ENCODE results near the gene RAPGEF4.
A peak's percentile ranks its signal among the peaks of the same experiment; 100 is the strongest.
"Not testable (repeated sequence)": the region's sequence is repeated elsewhere in the genome, so short reads cannot be mapped to it uniquely, and the experiment has no call there.

The RAPGEF4 gene

DNA sequence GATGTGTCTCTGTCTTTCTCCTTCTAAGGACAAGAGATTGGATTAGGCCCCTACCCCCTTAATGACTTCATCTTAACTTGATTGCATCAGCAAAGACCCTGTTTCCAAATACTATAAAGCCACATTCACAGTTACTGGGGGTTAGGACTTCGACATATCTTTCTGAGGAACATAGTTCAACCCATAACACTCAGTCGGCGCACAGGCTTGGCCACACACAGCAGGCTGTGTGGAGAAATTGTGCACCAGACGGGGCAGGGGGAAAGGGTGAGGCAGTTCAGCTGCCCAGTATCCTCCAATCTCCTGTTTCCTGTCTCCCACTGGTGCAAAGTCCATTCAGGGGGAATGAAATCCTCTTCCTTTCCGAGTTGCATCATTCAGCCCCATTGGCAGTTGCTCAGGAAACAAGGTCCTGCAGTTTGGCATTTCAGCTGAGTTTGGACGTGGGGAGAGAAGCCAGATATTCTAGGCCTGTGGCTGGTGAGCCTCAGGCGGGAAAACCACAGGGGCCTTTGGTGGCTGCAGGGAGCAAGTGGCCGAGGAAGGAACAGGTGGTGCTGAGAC lies 9.4 kb upstream of the RAPGEF4 start:
- DNase-seq (ENCODE audit: low read depth in 2 of 2), result no peak

DNA sequence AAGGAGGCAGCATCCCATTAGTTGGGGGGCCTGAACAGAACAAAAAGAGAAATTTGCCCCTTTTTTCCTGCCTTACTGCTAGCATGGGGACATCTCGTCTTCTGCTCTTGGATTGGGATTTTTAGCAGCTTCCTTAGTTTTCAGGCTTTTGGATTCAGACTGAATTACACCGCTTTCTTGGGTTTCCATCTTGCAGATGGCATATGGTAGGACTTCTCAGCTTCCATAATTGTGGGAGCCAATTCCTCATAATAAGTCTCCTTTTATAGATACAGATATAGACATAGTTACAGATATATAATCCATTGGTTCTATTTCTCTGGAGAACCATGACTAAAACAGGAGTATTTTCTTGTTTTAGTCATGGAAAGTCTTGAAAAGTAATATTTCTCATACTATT lies 5.2 kb upstream of the RAPGEF4 start:
- DNase-seq (ENCODE audit: low read depth in 2 of 2), result no peak

DNA sequence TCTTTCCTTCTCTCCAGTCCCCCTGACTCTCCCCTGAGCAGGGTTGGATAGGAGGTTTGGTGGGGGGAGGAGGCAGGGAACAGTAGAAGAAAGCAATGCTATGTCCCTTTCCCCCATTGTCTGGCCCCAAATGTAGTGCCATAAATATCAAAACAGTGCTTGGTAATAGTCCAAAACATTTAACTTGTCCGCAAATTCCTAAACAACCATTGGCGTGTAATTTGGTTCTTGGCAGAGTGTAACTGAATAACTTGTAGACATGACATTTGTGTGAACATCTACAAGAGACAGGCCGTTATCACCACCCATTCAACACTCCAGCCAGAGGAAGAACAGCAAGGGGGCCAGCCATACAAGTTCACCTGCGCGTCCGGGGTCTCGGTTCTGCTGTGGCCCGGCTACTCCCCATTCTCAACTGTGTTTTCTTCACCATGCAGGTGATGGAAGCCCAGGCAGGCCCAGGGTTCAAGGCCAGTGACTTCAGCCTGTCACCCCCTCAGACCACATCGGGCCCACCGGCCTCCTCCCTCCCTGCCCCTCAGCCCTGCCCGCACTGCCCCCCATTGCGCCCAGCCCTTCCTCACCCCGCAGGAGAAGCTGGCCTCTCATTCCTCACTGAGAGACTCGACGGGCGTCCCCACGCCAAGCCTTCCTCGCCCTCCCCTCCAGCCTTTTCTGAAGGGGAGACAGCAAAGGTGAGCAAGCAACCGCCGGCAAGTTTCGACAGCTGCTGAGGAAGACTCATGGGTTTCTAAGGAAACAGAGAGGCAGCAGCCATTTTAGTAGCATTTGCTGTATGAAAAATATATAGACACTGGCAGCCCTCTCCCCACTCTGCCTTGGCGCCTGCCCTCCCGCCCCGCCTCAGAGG lies 699 bp upstream of the RAPGEF4 start:
- peak in 1 of 2 donors; percentile 20 for DNase-seq (ENCODE audit: low read depth in 2 of 2)

DNA sequence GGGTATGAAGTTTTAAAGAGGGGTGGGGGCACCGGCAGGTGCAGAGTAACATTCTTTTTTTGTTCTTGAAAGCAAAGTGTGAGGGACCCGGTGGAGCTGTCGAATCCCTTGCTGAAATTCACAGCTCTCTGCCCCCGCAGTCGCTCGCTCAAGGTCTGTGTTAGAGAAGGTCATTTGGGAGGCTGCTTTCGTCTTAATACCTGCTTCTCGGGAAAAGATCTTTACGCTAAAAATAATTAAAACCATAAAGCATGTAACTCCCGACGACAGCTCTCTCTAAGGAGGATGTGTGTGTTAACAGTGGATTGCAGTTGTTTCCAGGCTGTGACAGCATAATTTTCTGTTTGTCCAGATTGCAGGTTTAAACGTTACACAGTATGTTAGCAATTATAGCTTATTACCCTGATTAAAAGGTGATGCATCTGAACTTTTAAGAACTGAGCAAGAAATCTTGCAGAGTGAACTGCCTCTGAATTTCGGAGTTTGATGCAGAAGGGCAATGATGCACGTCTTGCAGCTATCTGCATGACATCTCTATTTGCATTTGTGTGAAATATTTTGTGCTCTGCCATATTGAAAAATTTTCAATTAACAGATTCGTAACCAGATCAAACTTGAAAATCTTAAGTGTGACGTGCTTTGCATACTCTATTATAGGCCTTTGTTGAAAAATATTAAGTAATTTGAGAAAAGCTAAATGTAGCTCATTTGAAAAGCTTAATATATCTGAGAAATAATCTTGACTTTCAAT lies 954 bp downstream of the RAPGEF4 start:
- no peak for DNase-seq (ENCODE audit: low read depth in 2 of 2)

- no peak for DNase-seq (ENCODE audit: low read depth in 2 of 2)
Observed at GRCh38 chr2:172739661-172740266, 4.1 kb downstream of the RAPGEF4 start.

DNA sequence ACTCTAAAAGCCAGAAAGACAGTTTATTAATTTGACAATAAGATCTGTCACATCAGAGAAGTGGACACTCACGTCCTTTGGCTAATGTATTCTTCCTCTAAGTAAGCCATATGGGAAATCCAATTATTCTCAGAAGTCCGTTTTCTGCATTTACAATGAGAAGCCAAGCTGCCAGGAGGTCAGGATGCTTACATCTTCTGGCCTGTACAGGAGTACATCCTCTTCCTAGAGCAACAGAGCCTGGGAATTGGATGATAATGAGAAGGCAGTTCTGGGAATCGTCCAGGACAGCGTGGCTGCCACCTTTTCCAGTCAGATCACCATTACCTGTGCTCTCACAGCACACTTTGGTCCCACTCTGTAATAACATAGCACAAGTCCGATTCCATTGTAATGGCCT lies 5.2 kb downstream of the RAPGEF4 start:
- no peak for DNase-seq (ENCODE audit: low read depth in 2 of 2)

DNA sequence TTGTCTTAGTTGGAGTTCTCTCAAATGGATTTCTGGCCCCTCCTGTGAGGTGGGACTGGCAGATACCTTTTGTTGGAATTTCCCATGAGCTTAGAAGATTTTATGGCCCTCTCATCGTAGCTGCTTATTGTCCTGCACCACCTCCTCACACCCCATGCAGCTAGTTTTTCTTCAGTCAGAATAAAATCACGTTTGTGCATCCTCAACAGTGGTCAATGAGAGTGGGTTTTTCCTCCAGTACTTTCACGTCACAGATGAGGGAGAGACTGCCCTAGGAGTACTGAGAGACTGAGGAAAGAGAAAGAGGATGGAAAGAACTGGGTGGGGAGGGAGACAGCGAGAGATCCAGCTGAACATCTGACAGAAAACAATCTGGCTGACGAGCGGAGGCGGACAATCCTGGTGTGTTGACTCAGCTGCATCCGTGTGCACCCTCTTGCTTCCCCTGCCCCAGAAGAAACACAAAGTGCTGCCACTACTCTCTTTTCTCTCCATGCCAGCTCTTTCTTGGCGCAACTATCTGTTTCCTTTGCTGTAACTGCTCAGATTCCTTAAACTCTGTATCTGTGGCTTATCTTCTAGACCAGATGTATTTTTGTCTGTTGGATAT lies 7.4 kb downstream of the RAPGEF4 start:
- DNase-seq (ENCODE audit: low read depth in 2 of 2), result no peak

DNA sequence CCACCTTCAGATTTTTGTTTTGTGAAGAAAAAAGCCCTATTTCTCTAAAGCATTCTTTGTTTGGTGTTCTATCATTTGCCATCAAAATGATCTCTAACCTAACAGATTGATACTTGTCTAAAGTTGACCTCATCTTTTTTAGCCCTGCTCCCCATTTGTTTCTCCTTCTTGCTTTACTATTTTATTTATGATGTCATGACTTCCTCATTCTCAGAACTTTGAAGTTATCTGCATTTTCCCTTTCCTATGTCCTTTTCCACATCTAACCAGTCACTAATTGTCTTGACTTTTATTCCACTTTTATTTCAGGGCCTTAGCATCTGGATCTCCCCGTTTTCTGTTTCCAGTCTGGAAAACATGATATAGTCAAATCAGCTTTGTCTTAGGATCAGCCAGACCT lies 8.3 kb downstream of the RAPGEF4 start:
- DNase-seq (ENCODE audit: low read depth in 2 of 2), result no peak

- no peak for DNase-seq (ENCODE audit: low read depth in 2 of 2)
Observed at GRCh38 chr2:172745636-172746035, 10.0 kb downstream of the RAPGEF4 start.

GRCh38 chr2:172748543-172748942 lies 12.9 kb downstream of the RAPGEF4 start:
- not testable (repeated sequence) for DNase-seq (ENCODE audit: low read depth in 2 of 2)

DNA sequence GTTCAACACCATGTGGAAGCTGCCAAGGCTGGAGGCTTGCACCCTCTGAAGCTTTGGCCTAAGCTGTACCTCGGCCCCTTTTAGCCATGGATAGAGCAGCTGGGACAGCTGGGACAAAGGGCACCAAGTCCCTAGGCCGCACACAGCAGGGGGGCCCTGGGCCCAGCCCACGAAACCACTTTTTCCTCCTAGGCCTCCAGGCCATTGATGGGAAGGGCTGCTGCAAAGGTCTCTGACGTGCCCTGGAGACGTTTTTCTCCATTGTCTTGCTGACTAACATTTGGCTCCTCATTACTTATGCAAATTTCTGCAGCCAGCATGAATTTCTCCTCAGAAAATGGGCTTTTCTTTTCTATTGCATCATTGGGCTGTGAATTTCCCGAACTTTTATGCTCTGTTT lies 13.7 kb downstream of the RAPGEF4 start:
- no peak for DNase-seq (ENCODE audit: low read depth in 2 of 2)

DNA sequence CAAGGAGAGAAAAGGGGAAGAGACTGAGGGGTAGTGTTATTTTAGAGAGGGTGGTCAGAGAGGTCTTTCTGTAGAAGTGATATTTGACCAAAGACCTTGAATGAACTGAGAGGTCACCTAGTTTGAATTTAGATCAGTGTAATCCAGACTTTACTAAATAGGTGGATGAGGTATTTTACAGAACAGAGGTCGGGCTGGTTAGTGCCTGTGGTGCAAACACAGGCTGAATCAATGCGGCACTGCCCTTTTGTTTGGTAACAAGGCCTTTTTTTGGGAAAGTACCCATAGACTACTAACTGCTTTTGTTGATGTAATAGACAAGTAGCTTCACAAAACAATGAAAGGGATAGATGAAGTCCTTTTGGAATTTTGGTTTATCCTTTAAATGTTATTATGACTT lies 15.9 kb downstream of the RAPGEF4 start:
- DNase-seq (ENCODE audit: low read depth in 2 of 2), result no peak

DNA sequence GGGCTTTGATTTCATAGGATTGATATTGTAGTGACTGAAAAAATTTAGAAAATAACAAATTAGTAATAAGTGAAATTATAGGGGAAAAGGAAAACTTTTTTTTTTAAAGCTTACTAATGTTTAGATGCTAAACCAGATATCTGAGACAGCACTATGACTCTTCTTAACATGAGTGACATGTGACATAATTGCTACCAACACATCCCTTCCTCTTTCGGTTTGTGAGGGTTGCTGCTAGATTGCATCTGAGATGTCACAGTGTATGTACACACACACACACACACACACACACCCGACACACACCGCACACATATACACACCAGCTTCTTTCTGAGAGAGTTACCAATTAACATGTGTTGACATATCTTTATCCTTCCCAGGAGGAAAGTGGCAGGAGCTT lies 18.0 kb downstream of the RAPGEF4 start:
- DNase-seq (ENCODE audit: low read depth in 2 of 2), result no peak

DNA sequence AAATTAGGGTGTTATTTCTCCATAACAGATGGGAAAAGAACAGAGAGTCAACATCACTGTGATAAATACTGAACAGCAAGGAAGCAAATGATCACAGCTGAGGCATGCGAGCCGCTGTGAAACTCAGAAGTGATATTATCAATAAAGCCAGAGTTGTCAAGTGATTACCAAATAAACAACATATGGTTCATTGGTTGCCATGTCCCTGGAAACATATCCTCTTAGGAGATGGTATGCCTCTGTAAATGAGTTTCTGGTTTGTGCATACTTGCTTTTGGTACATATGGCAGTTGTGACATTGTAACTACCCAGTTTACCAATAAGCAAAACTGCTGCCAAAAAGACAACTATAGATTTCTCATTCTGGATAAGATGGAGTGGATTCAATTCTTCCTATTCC lies 23.8 kb downstream of the RAPGEF4 start:
- no peak for DNase-seq (ENCODE audit: low read depth in 2 of 2)

- DNase-seq (ENCODE audit: low read depth in 2 of 2), result no peak
Observed at GRCh38 chr2:172761306-172761705, 25.7 kb downstream of the RAPGEF4 start.

- DNase-seq (ENCODE audit: low read depth in 2 of 2), result no peak
Observed at GRCh38 chr2:172762574-172762973, 26.9 kb downstream of the RAPGEF4 start.

DNA sequence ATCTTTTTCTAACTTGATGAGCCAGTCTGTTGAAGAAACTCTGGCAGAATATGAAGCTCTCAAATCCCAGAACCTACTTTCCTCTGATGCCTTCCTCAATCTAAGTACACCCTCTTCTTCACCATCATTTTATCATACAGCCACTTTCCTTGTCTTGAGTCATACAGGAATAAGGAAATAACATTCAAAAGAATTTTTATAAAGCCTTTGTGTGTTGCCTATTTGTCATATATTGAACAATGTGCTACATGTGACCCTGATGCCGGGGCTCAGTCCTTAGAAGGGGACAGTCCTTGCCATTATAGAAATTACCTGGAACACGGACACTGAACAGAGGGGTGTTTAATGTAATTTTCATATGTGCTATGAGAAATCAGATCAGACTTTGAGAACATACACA lies 27.4 kb downstream of the RAPGEF4 start:
- no peak for DNase-seq (ENCODE audit: low read depth in 2 of 2)

GRCh38 chr2:172765662-172766061 lies 30.0 kb downstream of the RAPGEF4 start:
- DNase-seq (ENCODE audit: low read depth in 2 of 2), result no peak

DNA sequence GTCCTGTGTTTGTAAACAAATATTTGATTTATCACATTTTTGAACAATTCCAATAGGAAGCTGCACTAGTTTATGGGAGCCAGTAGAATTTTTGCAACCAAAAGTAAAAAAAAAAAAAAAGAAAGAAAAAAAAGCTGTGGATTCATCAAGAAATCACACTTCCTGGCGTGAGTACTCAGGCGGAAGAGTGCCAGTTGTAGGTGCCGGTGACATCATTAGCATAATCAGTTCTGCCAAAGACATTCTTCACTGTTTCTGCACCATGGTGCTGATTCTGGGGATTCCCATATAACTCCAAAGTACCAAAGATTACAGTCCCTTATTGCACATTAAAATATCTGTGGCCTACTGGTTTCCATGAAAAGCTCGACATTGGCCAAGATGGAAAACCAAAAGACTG lies 32.8 kb downstream of the RAPGEF4 start:
- DNase-seq (ENCODE audit: low read depth in 2 of 2), result no peak

GRCh38 chr2:172769879-172770278 lies 34.2 kb downstream of the RAPGEF4 start:
- no peak for DNase-seq (ENCODE audit: low read depth in 2 of 2)

DNA sequence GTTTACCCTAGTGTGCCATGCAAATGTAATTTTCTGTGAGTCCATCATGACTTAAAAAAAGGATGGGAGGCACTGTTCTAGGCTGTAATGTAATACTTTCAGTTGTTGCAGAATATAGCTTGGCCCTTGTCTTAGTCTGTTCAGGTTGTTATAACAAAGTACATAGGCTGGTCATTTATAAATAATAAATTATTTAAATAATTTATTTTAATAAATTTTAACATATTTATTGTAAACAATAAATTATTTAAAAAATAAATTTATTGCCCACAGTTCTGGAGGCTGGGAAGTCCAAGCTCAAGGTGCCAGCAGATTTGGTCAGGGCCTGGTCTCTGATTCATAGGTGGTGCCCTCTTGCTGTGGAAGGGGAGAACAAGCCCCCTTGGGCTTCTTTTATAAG lies 35.2 kb downstream of the RAPGEF4 start:
- DNase-seq (ENCODE audit: low read depth in 2 of 2), result no peak

DNA sequence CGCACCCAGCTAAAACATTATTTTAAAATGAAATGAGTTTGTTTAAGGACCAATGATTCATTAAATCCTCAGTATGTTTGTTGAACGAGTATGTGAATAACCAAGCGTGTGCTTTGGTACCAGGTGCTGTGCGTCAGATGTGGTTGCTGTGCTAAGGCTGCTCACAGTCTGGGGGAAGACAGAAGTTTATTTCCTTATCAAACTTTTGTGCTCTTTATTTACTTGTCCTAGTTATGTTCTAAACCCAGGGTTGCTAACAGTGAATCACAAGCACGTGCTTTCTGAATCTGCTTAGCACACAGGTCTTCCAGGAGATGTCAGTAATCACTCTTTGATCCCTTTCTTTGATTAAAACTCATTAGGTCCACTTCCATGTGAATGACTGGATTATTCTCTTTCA lies 37.0 kb downstream of the RAPGEF4 start:
- no peak for DNase-seq (ENCODE audit: low read depth in 2 of 2)

Data from stimulated activated CD8-positive, alpha-beta memory T cell treated with anti-CD3 and anti-CD28 coated beads, Interleukin-2, amount 100 ng/mL, for 48 hours (primary cell).